ENCODE results near the gene HSPA12A. TPM values are rescaled to one million over a fixed set of nuclear protein-coding genes. Genes with fewer than 3 reads are reported as not detected.
A peak's percentile ranks its signal among the peaks of the same experiment; 100 is the strongest.

The HSPA12A gene
- total RNA-seq, 1 donor: 35.4 TPM

GRCh38 chr10:116770281-116770680 is 27.9 kb upstream of the HSPA12A start:
- no peak for TF ChIP-seq CTCF (IDR thresholded peaks at IDR 0.05; ENCODE audit: insufficient read depth, low read depth, low read length)
- no peak overlapping the region for H3K4me3 ChIP-seq (ENCODE audit: low read depth, low read length)
- no peak for DNase-seq (ENCODE audit: low read depth)

- peak; percentile 88 for DNase-seq (ENCODE audit: low read depth)
- H3K4me3 ChIP-seq (ENCODE audit: low read depth, low read length): no peak overlapping the region
- no peak for TF ChIP-seq CTCF (IDR thresholded peaks at IDR 0.05; ENCODE audit: insufficient read depth, low read depth, low read length)
Measured at GRCh38 chr10:116769791-116770190, 27.4 kb upstream of the HSPA12A start.

DNA sequence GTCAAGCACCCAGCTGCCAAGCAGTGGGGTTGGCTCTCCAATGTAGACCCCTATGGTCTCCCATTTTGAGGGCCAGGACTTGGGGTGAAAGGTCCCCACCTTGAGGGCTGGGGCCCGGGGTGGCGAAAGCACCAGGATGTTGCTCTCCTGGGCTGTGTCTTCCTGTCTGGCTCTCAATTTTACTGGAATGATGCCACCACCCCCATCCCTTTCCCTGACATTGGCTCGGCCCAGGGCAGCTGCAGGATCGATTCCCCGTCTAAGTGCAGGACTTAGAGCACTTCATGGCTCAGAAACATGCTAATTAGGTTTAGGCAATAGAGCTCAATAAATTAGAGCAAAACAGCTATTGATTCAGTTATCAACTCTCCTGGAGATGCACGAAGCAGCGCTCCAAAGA is 27.0 kb upstream of the HSPA12A start:
- no peak overlapping the region for H3K4me3 ChIP-seq (ENCODE audit: low read depth, low read length)
- no peak for DNase-seq (ENCODE audit: low read depth)
- TF ChIP-seq CTCF (IDR thresholded peaks at IDR 0.05; ENCODE audit: insufficient read depth, low read depth, low read length): no peak

- TF ChIP-seq CTCF (IDR thresholded peaks at IDR 0.05; ENCODE audit: insufficient read depth, low read depth, low read length): no peak
- no peak overlapping the region for H3K4me3 ChIP-seq (ENCODE audit: low read depth, low read length)
- DNase-seq (ENCODE audit: low read depth): no peak
Measured at GRCh38 chr10:116768786-116769185, 26.4 kb upstream of the HSPA12A start.

DNA sequence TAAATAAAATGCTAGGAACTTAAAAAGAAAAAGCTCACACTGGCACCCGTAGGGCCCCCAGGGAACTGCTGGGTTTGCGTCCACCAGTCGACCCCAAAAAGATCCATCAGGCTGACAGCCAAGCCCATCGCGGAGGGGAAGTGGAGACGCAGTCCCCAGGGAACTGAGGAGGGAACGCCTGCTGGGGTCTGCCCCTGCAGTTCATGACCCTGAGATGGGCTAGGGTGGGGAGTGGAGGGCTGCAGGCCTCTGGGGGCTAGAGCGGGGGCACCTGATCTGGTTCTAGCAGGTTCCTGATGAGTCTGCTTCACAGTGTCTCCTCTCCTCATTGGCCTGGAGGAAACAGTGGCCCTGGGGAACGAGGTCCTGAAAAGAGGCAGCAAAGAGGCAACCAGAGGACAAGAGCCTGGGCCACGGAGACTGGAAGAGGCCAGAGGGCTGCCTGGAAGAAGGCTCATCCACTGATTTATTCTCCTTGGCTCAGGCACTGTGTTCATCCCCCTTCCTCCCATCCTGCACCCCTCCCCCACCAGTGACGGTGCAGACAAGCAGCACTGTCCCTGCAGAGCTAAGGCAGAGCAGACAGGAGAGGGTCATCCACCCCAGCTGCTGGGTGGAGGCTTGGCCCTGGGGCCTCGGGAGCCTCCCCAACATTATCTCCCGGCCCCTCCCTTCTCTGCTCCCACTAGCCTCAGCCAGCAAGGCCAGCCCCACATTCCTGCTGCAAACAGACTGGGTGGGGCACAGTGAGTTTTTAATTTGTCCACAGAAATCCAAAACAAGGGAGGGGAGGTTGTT is 24.7 kb upstream of the HSPA12A start:
- H3K4me3 ChIP-seq (ENCODE audit: low read depth, low read length): no peak overlapping the region
- DNase-seq (ENCODE audit: low read depth): peak; percentile 77
- TF ChIP-seq CTCF (IDR thresholded peaks at IDR 0.05; ENCODE audit: insufficient read depth, low read depth, low read length): peak; percentile 18

GRCh38 chr10:116766241-116766827 is 24.0 kb upstream of the HSPA12A start:
- no peak for TF ChIP-seq CTCF (IDR thresholded peaks at IDR 0.05; ENCODE audit: insufficient read depth, low read depth, low read length)
- no peak overlapping the region for H3K4me3 ChIP-seq (ENCODE audit: low read depth, low read length)
- DNase-seq (ENCODE audit: low read depth): no peak
